GM19467 (cell line): ENCODE data around the gene KCNIP4.

ENCODE experiments used
- ATAC-seq: cut with Tn5 transposase; IDR thresholded peaks from one replicate; pipeline ENCODE4 v1.9.1; 2021; ENCODE audit warnings: mild to moderate bottlenecking, moderate library complexity; ENCODE audit not compliant: unreplicated experiment

The KCNIP4 gene

GRCh38 chr4:21209860-21210259, 738.7 kb downstream of the KCNIP4 start:
- ATAC-seq: no peak

DNA sequence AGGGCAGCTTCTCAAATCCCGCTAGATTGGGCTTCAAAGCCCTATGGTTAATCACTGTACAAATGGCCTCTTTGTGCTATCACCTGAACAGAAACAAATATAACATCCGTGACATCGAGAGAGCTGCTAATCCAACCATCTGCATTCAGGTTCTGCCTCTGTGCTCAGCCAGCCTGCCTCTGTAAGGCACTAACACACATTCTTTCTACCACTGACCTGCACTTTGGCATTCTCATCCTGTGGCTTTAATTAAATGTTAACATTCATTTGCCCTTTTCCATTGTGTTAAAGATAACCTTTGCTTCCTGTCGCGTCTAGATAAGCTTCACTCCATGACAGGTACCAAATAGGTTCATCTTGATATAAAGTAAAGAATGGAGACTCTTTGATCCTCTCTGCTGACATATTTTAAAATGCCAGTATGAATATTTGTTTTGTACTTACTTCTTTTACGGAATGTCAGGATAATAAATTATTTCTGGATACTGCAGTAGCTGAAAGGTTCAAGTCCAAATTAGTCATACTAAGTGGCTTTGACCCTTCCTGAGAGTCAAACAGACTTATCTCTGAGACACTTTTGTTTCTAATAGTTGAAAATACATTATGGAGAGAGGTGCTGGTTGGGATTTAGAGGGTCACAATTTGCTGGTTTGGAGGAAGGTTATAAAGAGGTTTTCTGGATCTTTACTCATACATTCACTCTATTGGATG, 742.6 kb downstream of the KCNIP4 start:
- ATAC-seq: no peak

DNA sequence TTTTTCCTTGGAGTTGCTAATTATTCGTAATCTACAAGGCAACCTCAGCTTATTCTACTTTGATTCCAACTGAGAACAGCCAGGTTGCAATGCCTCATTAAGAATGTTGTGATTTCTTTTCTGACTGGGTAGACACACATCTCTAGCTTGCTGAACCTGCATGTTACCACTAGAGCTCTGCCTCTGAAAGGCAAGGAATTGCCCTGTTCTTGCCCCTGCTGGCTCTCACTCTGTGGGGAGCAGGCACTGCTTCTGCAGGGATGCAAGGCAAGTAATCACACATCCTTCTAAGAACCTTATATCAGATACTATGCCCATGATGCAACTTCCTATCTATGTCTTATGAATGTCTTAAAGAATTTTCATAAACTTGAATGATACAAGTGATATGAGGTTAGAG, 745.2 kb downstream of the KCNIP4 start:
- no peak for ATAC-seq

DNA sequence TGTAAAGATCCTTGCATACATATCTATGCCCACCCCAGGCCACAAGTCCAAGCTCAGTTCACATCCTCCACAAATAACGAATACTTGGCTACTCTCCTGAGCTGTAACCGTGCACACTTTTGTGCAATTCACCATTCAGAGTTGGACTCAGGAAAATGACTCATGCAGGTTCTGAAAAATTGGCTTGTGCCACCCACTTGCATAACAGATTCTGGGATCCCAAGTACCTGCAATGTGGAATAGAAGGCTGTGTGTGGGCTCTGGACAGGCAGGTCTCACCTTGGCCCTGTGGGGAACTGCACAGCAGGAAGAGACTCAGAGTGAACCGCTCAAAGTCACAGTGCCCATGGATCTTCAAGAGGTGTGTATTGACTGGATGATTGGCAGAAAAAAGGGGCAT, 745.6 kb downstream of the KCNIP4 start:
- no peak for ATAC-seq

GRCh38 chr4:21198683-21199082, 749.9 kb downstream of the KCNIP4 start:
- ATAC-seq: no peak

DNA sequence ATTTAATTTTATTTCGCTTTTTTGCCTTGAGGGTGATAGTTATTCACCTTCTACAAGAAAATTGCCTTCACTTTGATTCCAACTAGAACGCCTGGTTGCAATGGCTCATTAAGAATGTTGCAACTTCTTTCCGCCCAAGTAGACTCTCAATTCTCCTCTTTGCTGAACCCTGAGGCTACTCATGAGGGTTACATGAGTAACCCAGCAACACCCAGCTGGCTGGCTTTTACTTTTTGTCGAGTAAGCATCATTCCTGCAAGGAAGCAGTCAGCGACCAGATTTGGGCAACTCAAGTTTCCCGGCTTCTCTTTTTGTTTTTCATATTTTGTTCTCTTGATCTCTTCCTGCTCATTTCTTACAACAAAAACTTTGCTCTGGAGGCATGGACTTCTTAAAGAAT, 752.9 kb downstream of the KCNIP4 start:
- ATAC-seq: no peak

DNA sequence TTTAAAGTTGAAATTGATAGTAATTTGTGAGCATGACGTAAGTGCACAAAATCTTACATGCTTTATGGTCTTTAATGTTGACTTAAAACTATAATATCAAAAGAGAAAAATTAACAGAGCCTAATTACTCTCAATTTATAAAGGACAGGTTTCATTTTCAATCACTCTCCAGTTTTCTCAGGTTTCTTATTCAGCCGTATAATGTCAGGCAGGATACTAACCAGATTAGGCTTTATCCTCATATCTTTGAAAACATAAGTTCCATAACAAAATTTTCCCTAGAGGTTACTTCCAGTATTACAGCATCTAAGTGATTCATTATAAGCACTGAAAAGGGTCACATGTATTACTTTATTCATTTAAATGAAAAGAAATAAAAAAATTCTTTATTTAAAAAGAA, 756.2 kb downstream of the KCNIP4 start:
- ATAC-seq: no peak

- ATAC-seq: no peak
These were observed 757.3 kb downstream of the KCNIP4 start for GRCh38 chr4:21191317-21191716.

DNA sequence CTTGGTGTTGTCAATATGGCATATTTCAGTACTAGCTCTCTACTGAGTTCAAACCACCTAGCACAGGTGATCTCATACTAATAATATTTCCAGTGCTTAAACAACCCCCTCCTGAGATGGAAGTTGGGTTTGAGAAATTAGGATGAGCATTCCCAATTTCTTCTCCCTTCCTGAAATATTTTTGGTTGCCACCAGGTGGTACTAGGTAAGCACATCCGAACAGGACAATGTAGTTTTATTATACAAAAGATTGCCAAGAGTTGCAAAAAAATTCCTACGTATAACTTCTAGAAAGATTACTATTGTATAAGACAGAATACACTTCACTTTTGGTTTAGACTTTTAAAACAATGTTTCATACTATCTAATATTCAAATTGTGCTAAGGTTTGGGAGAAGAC, 763.8 kb downstream of the KCNIP4 start:
- ATAC-seq: no peak

GRCh38 chr4:21181716-21182115, 766.9 kb downstream of the KCNIP4 start:
- no peak for ATAC-seq

GRCh38 chr4:21177871-21178270, 770.7 kb downstream of the KCNIP4 start:
- ATAC-seq: no peak

- ATAC-seq: no peak
These were observed 771.5 kb downstream of the KCNIP4 start for GRCh38 chr4:21177092-21177491.

DNA sequence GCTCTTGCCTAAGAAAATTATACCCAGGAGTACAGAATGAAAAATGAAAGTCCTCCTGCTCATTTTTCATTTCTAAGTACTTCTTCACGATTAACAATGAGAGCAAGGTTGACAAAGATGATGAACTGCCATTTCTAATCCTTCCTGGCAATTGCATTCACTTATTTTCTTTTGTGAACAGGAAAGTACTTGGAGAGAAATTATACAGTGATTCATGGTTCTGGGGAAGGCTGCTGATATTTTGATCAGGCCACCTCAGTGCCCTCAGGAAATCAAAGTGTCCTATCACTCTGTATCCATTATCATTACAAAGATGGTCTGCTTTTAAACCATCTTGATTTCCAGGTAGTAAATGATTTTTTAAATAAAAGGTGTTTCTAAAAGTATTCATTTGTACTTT, 780.9 kb downstream of the KCNIP4 start:
- no peak for ATAC-seq

DNA sequence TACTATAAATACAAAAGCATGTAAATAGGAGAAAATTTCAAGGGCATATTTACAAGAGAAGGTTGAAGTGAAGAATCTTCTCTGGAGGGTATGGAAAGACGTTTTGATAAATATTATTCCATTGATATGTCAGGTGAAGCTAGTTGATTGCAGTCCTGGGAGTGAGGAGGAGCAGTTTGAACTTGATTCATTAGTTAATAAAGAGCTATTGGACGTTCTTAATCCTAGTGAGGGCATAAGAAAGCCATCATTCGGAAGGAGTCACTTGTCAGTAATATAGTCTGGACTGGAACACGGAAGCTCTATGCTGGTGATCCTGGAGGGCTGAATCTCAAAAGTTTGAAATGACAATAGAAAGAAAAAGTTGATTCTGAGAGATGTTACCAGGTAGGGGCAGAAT, 793.2 kb downstream of the KCNIP4 start:
- no peak for ATAC-seq

GRCh38 chr4:21139327-21139726, 809.2 kb downstream of the KCNIP4 start:
- ATAC-seq: no peak

DNA sequence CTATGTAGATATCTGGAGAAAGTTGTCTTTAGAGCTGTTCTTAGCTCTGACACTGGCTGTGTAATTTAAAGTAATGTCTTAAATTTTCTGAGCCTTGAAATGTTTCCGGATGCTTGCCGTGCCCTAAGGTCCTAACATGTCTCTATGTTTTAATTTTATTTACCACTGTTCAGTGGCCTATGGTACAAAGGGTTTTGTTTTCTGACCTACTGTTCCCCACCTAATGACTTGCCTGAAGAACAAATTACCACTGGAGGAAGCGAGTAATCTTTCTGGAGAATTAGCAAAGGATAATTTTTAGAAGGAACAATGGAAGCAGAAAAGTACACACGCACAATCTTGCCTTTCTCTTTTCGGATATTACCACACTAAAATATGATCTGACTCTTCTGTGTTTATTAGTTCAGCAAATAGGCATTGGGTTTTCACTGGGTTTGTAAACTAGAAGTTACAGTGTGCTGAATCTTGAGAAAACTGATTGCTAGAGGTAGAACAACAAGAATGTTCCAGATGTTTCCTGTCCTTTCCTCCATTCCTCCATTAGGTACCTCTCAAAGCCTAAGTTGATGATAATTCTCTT, 812.4 kb downstream of the KCNIP4 start:
- no peak for ATAC-seq

DNA sequence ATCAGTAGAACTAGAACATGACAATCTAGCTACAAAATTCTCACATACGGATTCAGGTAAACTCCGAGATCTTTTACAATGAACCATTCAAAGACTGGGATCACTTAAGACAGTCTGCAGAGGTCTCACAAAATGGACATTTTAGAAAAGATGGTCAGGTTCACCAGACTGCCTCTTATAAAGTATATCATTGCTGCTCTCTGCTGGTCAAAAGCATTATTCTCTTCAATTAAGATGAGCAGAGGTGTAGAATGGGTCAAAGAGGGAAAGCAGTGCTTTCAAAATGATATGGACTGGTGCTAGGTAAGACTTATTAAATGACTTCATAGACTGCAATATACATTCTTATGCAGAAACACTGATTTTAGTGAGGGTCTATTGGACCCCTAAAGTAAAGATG, 813.6 kb downstream of the KCNIP4 start:
- no peak for ATAC-seq

DNA sequence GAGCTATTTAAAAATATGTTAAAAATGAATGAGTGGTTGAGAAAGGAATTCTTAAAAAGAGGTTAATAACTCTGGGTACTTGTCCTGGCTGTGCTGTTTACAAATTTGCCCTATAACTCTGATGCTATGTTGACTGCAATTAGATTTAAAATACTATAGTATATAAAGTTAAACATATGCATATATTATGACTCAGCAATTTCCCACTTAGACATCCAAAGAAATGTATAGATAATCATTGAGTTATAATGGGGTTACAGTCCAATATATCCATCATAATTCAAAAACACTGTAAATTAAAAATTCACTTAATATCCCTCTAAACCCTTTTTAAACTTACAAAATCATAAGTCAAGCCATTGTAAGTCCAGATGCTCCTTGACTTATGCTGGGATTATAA, 818.0 kb downstream of the KCNIP4 start:
- ATAC-seq: no peak

- no peak for ATAC-seq
These were observed 822.5 kb downstream of the KCNIP4 start for GRCh38 chr4:21126014-21126512.

GRCh38 chr4:21118301-21118700, 830.3 kb downstream of the KCNIP4 start:
- ATAC-seq: no peak

DNA sequence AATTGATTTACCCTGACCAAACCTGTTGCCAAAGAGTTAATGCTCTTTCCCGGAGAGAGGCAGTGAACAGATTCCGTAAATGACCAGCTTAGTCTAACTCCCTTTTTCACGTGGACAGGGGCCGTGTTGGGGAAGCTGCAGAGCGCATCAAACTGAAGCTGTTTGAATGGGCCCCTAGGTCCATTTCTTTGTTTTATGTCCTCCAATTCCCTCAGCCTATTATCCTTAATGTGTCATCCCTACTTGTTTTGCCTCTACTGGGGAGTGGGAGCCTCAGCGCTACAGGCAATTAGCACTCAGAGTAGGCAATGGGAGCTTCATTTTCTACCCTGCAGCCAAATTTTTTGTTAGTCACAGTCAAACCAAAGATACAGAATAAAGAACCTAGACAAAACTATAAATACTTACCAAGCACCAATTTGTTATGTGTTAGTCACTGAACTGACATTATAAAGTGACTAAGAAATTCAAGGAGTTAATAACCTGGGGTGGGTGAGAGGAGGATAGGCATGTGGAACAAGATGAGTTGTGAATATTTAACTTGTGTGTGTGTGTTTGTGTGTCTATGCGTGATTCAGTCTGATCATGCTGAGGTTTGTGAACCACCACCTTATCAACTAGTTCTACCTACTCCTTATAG, 830.9 kb downstream of the KCNIP4 start:
- no peak for ATAC-seq

DNA sequence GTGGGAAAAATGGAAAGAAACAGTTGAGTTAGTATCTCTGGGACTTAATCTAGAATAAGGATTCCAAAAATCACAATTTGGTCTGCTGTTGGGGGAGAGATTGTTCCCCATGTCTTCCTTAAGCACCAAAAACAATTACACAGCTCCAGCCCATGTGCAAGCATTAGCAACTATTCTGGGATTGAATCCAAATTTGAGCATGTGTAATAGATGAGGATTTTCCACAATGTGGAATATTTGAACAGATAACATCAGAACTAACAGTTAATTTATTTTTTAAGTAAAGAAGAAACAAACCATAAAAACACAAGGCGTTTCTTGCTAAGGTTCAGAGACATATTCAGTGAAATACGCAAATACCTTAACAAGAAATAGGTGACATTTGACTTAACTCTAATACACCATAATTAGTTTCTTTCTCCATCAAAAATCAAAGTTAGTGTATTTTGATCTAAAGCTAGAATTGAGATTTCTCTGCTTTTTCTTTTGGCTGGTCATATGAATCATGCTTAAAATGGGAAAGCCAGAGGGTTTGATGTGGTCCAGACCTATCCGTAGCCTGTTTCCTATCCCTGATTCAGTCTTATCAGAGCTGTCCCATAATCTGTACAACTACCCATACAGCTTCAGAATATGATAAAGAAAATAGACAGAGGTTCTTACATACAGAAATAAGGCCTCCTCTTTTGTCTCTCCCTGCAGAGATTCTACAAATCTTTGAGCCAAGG, 834.9 kb downstream of the KCNIP4 start:
- no peak for ATAC-seq
